A673 (cell line): ENCODE results near the gene SSC5D. TPM values are rescaled to one million over a fixed set of nuclear protein-coding genes. Genes with fewer than 3 reads are reported as not detected.

ENCODE experiments used
- BruUV-seq: library from RNA; stranded (reverse); fragments of 400-500 nt; replicated peaks from 2 replicates; lab custom pipeline; 2021; lab: Mats Ljungman, UMichigan
- CTCF ChIA-PET: fragments of 300-600 bp; sonication (Branson Sonifier 250); formaldehyde crosslinking; loops from one replicate; lab custom pipeline; 2022; ENCODE audit warnings: antibody characterized with exemption; lab: Charles Lee
- POLR2A ChIA-PET: fragments of 300-600 bp; sonication (Branson Sonifier 250); formaldehyde crosslinking; loops from one replicate; lab custom pipeline; 2022; ENCODE audit warnings: antibody characterized with exemption; ENCODE audit not compliant: low non-redundant PET; lab: Charles Lee
- DNase-seq: peaks from one replicate; pipeline ENCODE4 v3.0.0-alpha.2; 2015; ENCODE audit warnings: low spot score
- H3K27ac ChIP-seq: fragments of 200-600 bp; sonication (generic); 2 replicates; pipeline ENCODE4 v1.5.1; 2016; ENCODE audit warnings: mixed run types, low read depth, mild to moderate bottlenecking, mixed read lengths, antibody characterized with exemption, low read length; ENCODE audit not compliant: poor library complexity, severe bottlenecking
- H3K27me3 ChIP-seq: fragments of 200-600 bp; sonication (generic); replicated peaks from 2 replicates; pipeline ENCODE4 v1.6.1; 2017; ENCODE audit warnings: mixed run types, low read depth, mild to moderate bottlenecking, mixed read lengths, antibody characterized with exemption, low read length; ENCODE audit not compliant: insufficient read depth, poor library complexity
- H3K36me3 ChIP-seq: fragments of 200-600 bp; sonication (generic); 2 replicates; pipeline ENCODE4 v1.6.1; 2016; ENCODE audit warnings: mixed run types, mild to moderate bottlenecking, mixed read lengths, antibody characterized with exemption, low read length; ENCODE audit not compliant: insufficient read depth, poor library complexity, severe bottlenecking
- H3K4me1 ChIP-seq: fragments of 200-600 bp; sonication (generic); 2 replicates; pipeline ENCODE4 v1.6.1; 2017; ENCODE audit warnings: mixed run types, mild to moderate bottlenecking, mixed read lengths, antibody characterized with exemption, low read length; ENCODE audit not compliant: insufficient read depth, poor library complexity, severe bottlenecking
- H3K4me3 ChIP-seq: fragments of 200-600 bp; sonication (generic); 2 replicates; pipeline ENCODE4 v1.5.1; 2016; ENCODE audit warnings: low read depth, mixed run types, mild to moderate bottlenecking, mixed read lengths, low read length; ENCODE audit not compliant: poor library complexity, severe bottlenecking
- H3K9me3 ChIP-seq: fragments of 200-600 bp; sonication (generic); 2 replicates; pipeline ENCODE4 v1.6.1; 2016; ENCODE audit warnings: mixed run types, low read depth, mild to moderate bottlenecking, mixed read lengths, antibody characterized with exemption, low read length; ENCODE audit not compliant: poor library complexity, severe bottlenecking
- CTCF ChIP-seq: fragments of 300-800, 200-600 bp; sonication (generic); conservative IDR thresholded peaks from 2 replicates; pipeline ENCODE4 v1.5.1; 2017; ENCODE audit warnings: low read depth, mild to moderate bottlenecking, antibody characterized with exemption, low read length, moderate library complexity, mixed read lengths
- EZH2 ChIP-seq: fragments of 200-600 bp; sonication (generic); IDR thresholded peaks from 2 replicates; pipeline ENCODE4 v1.6.1; 2017; ENCODE audit warnings: borderline replicate concordance, low read depth, mild to moderate bottlenecking, mixed read lengths, antibody characterized with exemption, low read length; ENCODE audit not compliant: poor library complexity, severe bottlenecking
- intact Hi-C: fragments of 100-400 bp; cut with micrococcal nuclease; formaldehyde crosslinking; loops from one replicate; pipeline ENCODE4 v1.10.0; 2022; ENCODE audit not compliant: unreplicated experiment
- total RNA-seq: library from RNA; stranded (reverse); gene quantifications from 2 replicates; pipeline ENCODE4 v1.2.3, GENCODE V29; 2021

Gene SSC5D
- total RNA-seq, 1 experiment from 2014 or later: 1.4 TPM

- intact Hi-C loops: no loop called here
- no peaks in the 10 kb centered on the region for H3K4me1 ChIP-seq
- ChIA-PET POLR2A (no interaction called here), CTCF (no interaction called here)
- H3K27ac ChIP-seq: no peak overlapping the region
- H3K27me3 ChIP-seq: no peaks in the 10 kb centered on the region
- H3K36me3 ChIP-seq: no peaks in the 10 kb centered on the region
- peak; percentile 28 for DNase-seq
- no TSS peak for BruUV-seq
- no peak overlapping the region for H3K4me3 ChIP-seq
- TF ChIP-seq EZH2: no peak
- TF ChIP-seq CTCF: no peak
- H3K9me3 ChIP-seq: no peaks in the 10 kb centered on the region
These were observed 58.8 kb downstream of the SSC5D start for GRCh38 chr19:55546822-55547614.

GRCh38 chr19:55549500-55550320, 61.5 kb downstream of the SSC5D start:
- TF ChIP-seq EZH2: no peak
- TF ChIP-seq CTCF: no peak
- Histone ChIP-seq H3K27ac (no peak overlapping the region), H3K4me3 (no peak overlapping the region), H3K27me3 (no peaks in the 10 kb centered on the region), H3K4me1 (no peaks in the 10 kb centered on the region), H3K9me3 (no peaks in the 10 kb centered on the region), H3K36me3 (no peaks in the 10 kb centered on the region)
- DNase-seq: no peak
- CTCF ChIA-PET: no interaction called here
- POLR2A ChIA-PET: no interaction called here
- no TSS peak for BruUV-seq
- intact Hi-C loops: no loop called here

GRCh38 chr19:55550321-55550650, 62.0 kb downstream of the SSC5D start:
- H3K4me3 ChIP-seq: no peak overlapping the region
- TF ChIP-seq EZH2 (no peak), CTCF (no peak)
- ChIA-PET CTCF (no interaction called here), POLR2A (no interaction called here)
- no peaks in the 10 kb centered on the region for H3K4me1 ChIP-seq
- H3K27ac ChIP-seq: no peak overlapping the region
- H3K27me3 ChIP-seq: no peaks in the 10 kb centered on the region
- DNase-seq: no peak
- no peaks in the 10 kb centered on the region for H3K36me3 ChIP-seq
- intact Hi-C loops: no loop called here
- BruUV-seq: no TSS peak
- H3K9me3 ChIP-seq: no peaks in the 10 kb centered on the region
